KOPT-K1 (cell line): Measurements from ENCODE around the gene EIF3J.
"Not testable (repeated sequence)": the region's sequence is repeated elsewhere in the genome, so short reads cannot be mapped to it uniquely, and the experiment has no call there.

Experiments used
- H3K27ac ChIP-seq: fragments of 200-600 bp; sonication (generic); 2 replicates; pipeline ENCODE4 v1.5.1; 2016; ENCODE audit warnings: antibody characterized with exemption, mild to moderate bottlenecking, low read depth, low read length; ENCODE audit not compliant: poor library complexity, severe bottlenecking
- H3K36me3 ChIP-seq: fragments of 200-600 bp; sonication (generic); 2 replicates; pipeline ENCODE4 v1.5.1; 2017; ENCODE audit warnings: antibody characterized with exemption, mild to moderate bottlenecking, low read length, moderate library complexity; ENCODE audit not compliant: insufficient read depth
- H3K9me3 ChIP-seq: fragments of 200-600 bp; sonication (generic); 2 replicates; pipeline ENCODE4 v1.5.1; 2017; ENCODE audit warnings: antibody characterized with exemption, low read length, mild to moderate bottlenecking; ENCODE audit not compliant: insufficient read depth, poor library complexity, severe bottlenecking

The EIF3J gene

GRCh38 chr15:44536962-44537734, at the start of gene EIF3J:
Gene EIF3J, plus strand, starts transcription at chr15:44537147. Its CDS starts 48 bp downstream, at chr15:44537195.
- Histone ChIP-seq H3K36me3 (peaks cover 30% of the 10 kb centered on the region), H3K27ac (peak within 1 kb of the TSS; percentile 88), H3K9me3 (no peaks in the 10 kb centered on the region)

DNA sequence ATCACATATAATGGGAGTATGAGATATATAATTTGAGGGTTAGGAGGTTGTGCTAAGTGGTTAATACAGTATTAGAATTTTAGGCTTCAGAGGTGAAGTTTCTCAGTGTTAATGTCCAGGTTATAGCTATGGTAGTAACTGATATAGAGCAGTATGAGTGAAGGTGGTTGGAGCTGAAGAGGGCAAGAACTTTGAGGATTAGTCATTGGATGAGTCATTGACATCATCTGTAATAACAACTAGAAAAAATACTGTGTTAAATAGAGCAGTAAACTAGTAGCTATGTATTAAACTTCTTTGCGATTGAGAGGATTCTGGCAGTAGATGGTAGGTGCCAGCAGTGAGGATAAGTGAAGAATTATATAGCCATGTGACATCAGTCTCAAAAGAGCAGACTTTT, 47.5 kb upstream of the EIF3J start:
- Histone ChIP-seq H3K27ac (no peak overlapping the region), H3K36me3 (peaks cover 100% of the 10 kb centered on the region), H3K9me3 (no peaks in the 10 kb centered on the region)

GRCh38 chr15:44490622-44491021, 46.3 kb upstream of the EIF3J start:
- Histone ChIP-seq H3K27ac (no peak overlapping the region), H3K36me3 (peaks cover 97% of the 10 kb centered on the region)

DNA sequence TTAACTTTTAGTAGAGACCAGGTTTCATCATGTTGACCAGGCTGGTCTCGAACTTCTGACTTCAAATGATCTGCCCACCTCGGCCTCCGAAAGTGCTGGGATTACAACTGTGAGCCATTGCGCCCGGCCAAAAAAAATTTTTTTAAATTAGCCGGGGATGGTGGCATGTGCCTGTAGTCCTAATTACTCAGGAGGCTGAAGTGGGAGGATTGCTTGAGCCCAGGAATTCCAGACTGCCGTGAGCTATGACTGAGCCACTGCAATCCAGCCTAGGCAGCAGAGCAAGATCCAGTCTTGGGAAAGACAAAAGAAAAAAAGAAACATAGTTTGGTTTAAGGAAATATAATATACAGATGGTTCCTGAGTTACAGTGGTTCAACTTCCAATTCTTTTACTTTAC, 44.9 kb upstream of the EIF3J start:
- Histone ChIP-seq H3K36me3 (peaks cover 97% of the 10 kb centered on the region), H3K9me3 (no peaks in the 10 kb centered on the region), H3K27ac (no peak overlapping the region)

More at GRCh38 chr15:44490622-44491021, 46.3 kb upstream of the EIF3J start:
- H3K9me3 ChIP-seq: no peaks in the 10 kb centered on the region

DNA sequence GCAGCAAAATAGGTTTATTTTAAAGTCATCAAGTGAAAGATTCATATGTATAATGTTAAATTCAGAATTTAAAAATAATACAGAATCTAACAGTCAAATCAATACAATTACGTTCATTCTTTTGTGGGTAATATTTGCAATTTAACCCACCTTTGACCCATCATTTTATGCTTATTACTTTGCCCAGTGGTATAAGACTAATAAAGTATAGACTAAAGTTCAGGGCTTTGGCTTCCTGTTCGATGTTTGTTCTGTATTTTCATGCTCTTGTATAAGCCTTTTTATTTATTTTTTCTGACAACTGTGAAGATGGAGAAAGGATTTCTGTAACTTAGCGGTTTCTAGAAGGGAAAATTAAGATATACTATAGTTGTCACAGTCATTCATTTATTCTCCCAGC, 44.3 kb upstream of the EIF3J start:
- Histone ChIP-seq H3K27ac (no peak overlapping the region), H3K9me3 (no peaks in the 10 kb centered on the region), H3K36me3 (peaks cover 97% of the 10 kb centered on the region)

- peaks cover 97% of the 10 kb centered on the region for H3K36me3 ChIP-seq
Measured at GRCh38 chr15:44495562-44495961, 41.4 kb upstream of the EIF3J start.

DNA sequence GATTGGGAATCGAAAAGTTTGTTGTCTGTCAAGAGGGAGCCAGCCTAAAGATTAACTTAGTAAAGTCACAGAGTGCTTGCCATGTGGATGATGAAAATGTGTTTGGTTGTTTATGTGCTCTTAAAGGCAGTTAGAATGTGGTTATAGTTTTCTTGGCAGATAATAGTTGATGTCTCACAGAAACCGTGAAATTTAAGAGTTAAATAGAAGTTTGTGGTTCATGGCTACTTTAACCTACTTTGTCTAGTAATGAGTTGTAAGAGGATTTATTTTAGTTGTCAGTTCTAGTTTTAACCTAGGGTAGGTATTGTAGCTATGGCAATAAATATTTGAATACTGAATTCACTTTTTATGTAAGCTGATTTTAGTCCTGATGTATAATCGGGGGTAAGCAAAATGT, 36.4 kb upstream of the EIF3J start:
- peaks cover 93% of the 10 kb centered on the region for H3K36me3 ChIP-seq
- H3K27ac ChIP-seq: no peak overlapping the region
- H3K9me3 ChIP-seq: no peaks in the 10 kb centered on the region

More at GRCh38 chr15:44495562-44495961, 41.4 kb upstream of the EIF3J start:
- Histone ChIP-seq H3K27ac (no peak overlapping the region), H3K9me3 (no peaks in the 10 kb centered on the region)

DNA sequence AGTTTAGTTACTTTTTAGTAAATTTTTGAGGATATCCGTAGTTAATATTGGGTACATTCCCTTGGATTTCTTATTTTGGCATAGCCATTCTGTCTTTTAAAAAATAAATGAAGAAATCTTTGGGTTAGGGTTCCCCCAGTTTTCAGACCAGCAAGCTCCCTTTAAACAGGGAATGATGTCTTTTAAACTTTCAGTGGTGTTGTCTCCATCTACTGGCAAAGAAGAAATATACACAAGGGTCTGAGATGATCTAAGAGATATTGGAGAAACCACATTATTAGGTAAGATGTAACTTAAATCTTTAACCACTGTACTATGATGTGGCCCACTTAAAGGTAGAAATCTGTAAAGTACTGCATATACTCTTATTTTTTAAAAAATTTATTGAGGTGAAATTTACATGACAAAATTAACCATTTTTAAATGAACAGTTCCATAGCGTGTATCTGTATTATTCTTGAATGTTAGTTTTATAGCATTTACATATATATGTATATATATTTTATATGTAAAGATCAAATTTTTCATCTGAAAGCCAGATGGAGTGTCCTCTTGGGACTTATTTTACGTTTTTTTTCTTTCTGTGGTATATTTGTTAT, 35.1 kb upstream of the EIF3J start:
- H3K27ac ChIP-seq: no peak overlapping the region
- peaks cover 88% of the 10 kb centered on the region for H3K36me3 ChIP-seq

DNA sequence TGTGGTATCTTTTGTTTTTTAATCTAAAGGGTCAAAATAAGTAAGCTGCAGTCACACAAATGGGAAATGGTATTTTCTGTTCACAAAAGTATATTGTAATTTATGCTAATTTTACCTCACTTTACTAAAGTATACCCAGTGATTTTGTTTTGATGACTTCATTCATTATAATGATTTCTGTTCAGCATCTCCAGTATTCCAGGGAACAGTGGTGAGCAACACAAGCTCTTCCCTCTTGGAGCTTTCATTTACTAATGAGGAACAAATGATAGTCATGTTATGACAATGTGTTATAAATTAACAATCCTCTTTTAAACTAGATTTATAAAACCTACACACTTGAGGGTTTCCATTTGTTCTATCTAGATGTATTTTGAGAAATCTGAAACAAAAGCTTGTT, 20.5 kb upstream of the EIF3J start:
- Histone ChIP-seq H3K27ac (no peak overlapping the region), H3K36me3 (peaks cover 83% of the 10 kb centered on the region), H3K9me3 (no peaks in the 10 kb centered on the region)

More for the DNA sequence above, 35.1 kb upstream of the EIF3J start:
- no peaks in the 10 kb centered on the region for H3K9me3 ChIP-seq

GRCh38 chr15:44519537-44519936, 17.4 kb upstream of the EIF3J start:
- Histone ChIP-seq H3K36me3 (peaks cover 92% of the 10 kb centered on the region), H3K9me3 (no peaks in the 10 kb centered on the region), H3K27ac (no peak overlapping the region)

DNA sequence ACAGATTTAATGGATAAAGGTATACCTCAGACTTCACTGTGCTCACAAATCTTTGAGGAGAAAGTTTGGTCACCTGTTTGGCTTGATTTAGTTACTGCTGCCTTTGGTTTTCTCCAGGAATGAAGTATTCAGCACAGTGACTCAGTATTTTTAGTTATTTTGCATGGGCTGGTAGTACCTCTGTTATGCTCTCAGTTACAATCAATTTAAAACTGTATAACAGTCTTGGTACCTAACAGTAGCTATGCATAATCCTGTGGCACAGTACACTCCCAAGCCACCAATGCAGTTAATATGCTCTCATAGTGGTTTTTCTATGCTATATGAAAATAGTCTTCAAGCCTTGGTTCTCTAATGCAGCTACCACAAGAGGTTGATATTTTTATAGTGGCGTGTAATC, 11.9 kb upstream of the EIF3J start:
- no peaks in the 10 kb centered on the region for H3K9me3 ChIP-seq
- H3K36me3 ChIP-seq: peaks cover 66% of the 10 kb centered on the region
- H3K27ac ChIP-seq: no peak overlapping the region

DNA sequence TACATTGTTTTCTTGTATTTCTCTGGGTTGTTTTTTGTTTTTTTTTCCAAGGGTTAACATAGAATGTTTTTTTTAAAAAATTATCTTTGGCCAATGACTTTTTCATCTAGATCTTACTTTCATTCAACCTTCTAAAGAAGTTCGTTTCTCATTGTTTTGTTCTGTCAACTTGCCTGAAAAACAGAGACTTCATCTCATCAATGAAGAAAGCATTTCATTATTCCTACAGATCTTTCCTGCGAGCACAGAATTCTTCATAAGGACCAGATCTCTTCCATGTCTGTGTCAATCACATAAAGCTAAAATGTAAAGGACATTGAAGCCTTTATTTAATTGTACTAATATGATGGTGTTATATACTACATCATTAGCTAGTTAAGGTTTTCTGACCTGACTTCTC, 9.7 kb upstream of the EIF3J start:
- Histone ChIP-seq H3K27ac (no peak overlapping the region), H3K36me3 (peaks cover 44% of the 10 kb centered on the region), H3K9me3 (no peaks in the 10 kb centered on the region)

- Histone ChIP-seq H3K9me3 (no peaks in the 10 kb centered on the region), H3K36me3 (peaks cover 16% of the 10 kb centered on the region), H3K27ac (no peak overlapping the region)
Measured at GRCh38 chr15:44529864-44530604, 6.9 kb upstream of the EIF3J start.

DNA sequence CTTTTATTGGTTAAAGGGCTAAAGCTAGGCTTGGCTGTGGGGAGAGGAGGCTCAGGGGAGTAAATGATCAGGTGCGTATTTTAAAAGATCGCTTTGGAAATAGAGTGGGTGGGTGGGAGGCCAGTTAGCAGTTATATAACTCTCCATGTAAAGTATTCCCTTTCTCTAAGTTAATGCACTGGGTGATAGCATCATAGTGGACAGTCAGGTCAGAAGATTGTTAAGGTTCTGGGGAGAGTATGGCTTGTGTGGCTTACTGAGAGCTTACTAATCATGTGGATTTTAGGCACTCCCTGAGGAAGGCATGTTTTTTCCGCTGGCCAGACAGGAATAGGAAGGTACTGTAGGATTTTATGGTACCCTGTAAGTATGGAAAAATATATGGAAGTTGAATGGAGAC, 6.3 kb upstream of the EIF3J start:
- Histone ChIP-seq H3K9me3 (no peaks in the 10 kb centered on the region), H3K36me3 (peaks cover 10% of the 10 kb centered on the region), H3K27ac (no peak overlapping the region)

- H3K36me3 ChIP-seq, H3K9me3 ChIP-seq, H3K27ac ChIP-seq: not testable (repeated sequence)
Measured at GRCh38 chr15:44532275-44532674, 4.7 kb upstream of the EIF3J start.
